ENCODE measurements around the gene HSD17B8.

The HSD17B8 gene

DNA sequence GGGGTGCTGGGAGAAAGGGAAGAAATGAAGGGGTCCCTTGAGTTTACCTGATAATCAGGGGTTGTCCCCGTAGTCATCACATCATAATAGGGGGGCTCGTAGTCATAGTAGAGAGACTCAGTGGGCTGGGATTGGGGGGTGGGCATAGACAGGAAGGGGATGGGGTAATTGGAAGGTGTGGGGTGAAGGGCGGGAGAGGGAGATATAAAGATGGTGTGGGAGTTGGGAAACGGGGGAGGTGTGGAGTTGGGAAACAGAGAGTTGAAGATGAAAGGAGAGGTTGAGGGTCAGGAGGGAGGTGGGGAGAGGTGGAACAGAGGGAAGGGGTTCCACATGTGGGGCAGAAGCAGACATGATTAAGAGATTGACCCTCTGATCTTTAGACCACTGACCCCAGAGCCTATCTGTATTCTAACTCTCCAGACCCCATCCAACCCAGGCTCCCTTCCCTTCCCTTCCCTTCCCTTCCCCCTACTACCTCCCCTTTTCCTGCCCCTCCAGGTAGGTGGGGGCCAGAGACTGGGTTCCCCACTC lies 18.7 kb upstream of the HSD17B8 start:
- Histone ChIP-seq H3K36me3 (ENCODE audit: insufficient read depth, low read length) (no peaks in the 10 kb centered on the region), H3K27ac (no peak overlapping the region), H3K4me3 (no peak overlapping the region), H3K9ac (ENCODE audit: insufficient read length) (no peak overlapping the region), H3K9me3 (ENCODE audit: low read depth, low read length) (no peaks in the 10 kb centered on the region)
- no peak for DNase-seq (ENCODE audit: low read depth, low spot score)
- TF ChIP-seq POLR2AphosphoS5 (IDR thresholded peaks at IDR 0.05; ENCODE audit: borderline replicate concordance, low read depth, low read length) (no peak), FOXP2 (optimal IDR thresholded peaks at IDR 0.05; ENCODE audit: control extremely low read depth, extremely low read length, insufficient read depth) (no peak), EZH2 (IDR thresholded peaks at IDR 0.05) (no peak)

DNA sequence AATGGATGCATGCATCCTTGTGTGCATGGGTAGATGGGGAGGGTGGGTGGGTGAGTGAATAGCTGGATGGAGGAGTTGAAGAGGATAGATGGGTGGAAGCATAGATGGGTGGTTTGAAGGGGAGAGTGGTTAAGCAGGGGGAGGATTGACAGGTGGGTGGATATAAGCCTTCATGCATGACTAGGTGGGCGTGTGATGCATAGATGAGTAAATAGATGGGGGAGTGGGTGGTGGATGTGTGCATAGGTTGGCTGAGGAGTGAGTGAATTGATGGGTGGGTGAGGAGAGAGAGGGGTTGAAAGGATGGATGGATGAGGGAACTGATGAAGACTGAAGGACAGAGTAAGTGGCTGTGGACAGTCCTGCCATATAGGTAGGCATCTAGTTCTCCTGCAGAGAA lies 16.6 kb upstream of the HSD17B8 start:
- TF ChIP-seq POLR2AphosphoS5 (IDR thresholded peaks at IDR 0.05; ENCODE audit: borderline replicate concordance, low read depth, low read length), result no peak
- no peak for TF ChIP-seq EZH2 (IDR thresholded peaks at IDR 0.05)
- TF ChIP-seq FOXP2 (optimal IDR thresholded peaks at IDR 0.05; ENCODE audit: control extremely low read depth, extremely low read length, insufficient read depth), result no peak
- Histone ChIP-seq H3K36me3 (ENCODE audit: insufficient read depth, low read length) (no peaks in the 10 kb centered on the region), H3K4me3 (no peak overlapping the region), H3K27ac (no peak overlapping the region), H3K9me3 (ENCODE audit: low read depth, low read length) (no peaks in the 10 kb centered on the region), H3K9ac (ENCODE audit: insufficient read length) (no peak overlapping the region)
- DNase-seq (ENCODE audit: low read depth, low spot score), result no peak

GRCh38 chr6:33189164-33189563 lies 15.3 kb upstream of the HSD17B8 start:
- H3K9me3 ChIP-seq (ENCODE audit: low read depth, low read length), result no peaks in the 10 kb centered on the region
- no peak for DNase-seq (ENCODE audit: low read depth, low spot score)
- H3K9ac ChIP-seq (ENCODE audit: insufficient read length), result no peak overlapping the region
- TF ChIP-seq FOXP2 (optimal IDR thresholded peaks at IDR 0.05; ENCODE audit: control extremely low read depth, extremely low read length, insufficient read depth) (no peak), POLR2AphosphoS5 (IDR thresholded peaks at IDR 0.05; ENCODE audit: borderline replicate concordance, low read depth, low read length) (no peak), EZH2 (IDR thresholded peaks at IDR 0.05) (no peak)
- no peak overlapping the region for H3K4me3 ChIP-seq
- no peak overlapping the region for H3K27ac ChIP-seq
- peaks cover 3% of the 10 kb centered on the region; the same call in 1 of the 2 replicates for H3K36me3 ChIP-seq (ENCODE audit: insufficient read depth, low read length)

GRCh38 chr6:33189625-33190448 lies 14.6 kb upstream of the HSD17B8 start:
- Histone ChIP-seq H3K27ac (no peak overlapping the region), H3K9ac (ENCODE audit: insufficient read length) (no peak overlapping the region), H3K9me3 (ENCODE audit: low read depth, low read length) (no peaks in the 10 kb centered on the region), H3K36me3 (ENCODE audit: insufficient read depth, low read length) (peaks cover 4% of the 10 kb centered on the region; the same call in 1 of the 2 replicates), H3K4me3 (no peak overlapping the region)
- TF ChIP-seq EZH2 (IDR thresholded peaks at IDR 0.05), result no peak
- TF ChIP-seq POLR2AphosphoS5 (IDR thresholded peaks at IDR 0.05; ENCODE audit: borderline replicate concordance, low read depth, low read length), result no peak
- TF ChIP-seq FOXP2 (optimal IDR thresholded peaks at IDR 0.05; ENCODE audit: control extremely low read depth, extremely low read length, insufficient read depth), result no peak
- no peak for DNase-seq (ENCODE audit: low read depth, low spot score)

GRCh38 chr6:33190504-33191107 lies 13.8 kb upstream of the HSD17B8 start:
- Histone ChIP-seq H3K9ac (ENCODE audit: insufficient read length) (no peak overlapping the region), H3K27ac (no peak overlapping the region), H3K9me3 (ENCODE audit: low read depth, low read length) (no peaks in the 10 kb centered on the region), H3K4me3 (no peak overlapping the region), H3K36me3 (ENCODE audit: insufficient read depth, low read length) (peaks cover 12% of the 10 kb centered on the region; the same call in 1 of the 2 replicates)
- no peak for DNase-seq (ENCODE audit: low read depth, low spot score)
- TF ChIP-seq POLR2AphosphoS5 (IDR thresholded peaks at IDR 0.05; ENCODE audit: borderline replicate concordance, low read depth, low read length) (no peak), EZH2 (IDR thresholded peaks at IDR 0.05) (no peak), FOXP2 (optimal IDR thresholded peaks at IDR 0.05; ENCODE audit: control extremely low read depth, extremely low read length, insufficient read depth) (no peak)

DNA sequence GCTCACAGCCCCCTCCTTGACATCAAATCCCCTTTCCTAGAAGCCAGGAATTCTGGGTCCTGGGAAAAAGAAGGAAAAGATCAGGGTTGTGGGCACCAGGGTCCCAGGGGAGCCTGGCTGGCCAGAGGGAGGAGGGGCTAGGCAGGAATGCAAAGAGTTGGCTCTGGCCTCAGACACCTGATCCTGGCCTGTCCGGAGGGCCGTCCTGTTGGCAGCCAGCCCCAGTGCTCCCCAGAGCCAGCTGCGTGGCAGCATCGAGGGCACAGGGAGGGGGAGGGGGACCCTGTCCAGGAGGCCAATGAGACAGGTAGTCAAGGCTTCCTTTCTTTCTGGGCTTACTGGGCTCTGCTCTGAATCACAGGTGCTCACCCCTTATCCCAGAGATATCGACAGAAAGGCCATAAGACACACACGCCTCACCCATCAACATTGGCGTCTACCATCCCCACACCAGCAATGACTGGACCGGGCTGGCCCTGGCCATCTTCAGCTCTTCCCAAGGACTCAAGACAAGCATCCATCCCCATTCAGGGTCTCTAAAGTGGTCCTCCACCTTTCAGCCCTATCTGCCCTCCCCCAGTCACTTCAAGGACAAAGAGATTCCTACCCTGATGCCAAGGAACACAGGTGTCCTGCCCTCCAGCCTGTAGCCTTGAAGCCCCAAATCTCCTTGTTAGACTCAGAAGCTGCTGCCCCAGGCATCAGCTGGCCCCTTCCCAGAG lies 12.9 kb upstream of the HSD17B8 start:
- Histone ChIP-seq H3K36me3 (ENCODE audit: insufficient read depth, low read length) (peaks cover 21% of the 10 kb centered on the region), H3K27ac (no peak overlapping the region), H3K9me3 (ENCODE audit: low read depth, low read length) (no peaks in the 10 kb centered on the region), H3K9ac (ENCODE audit: insufficient read length) (no peak overlapping the region), H3K4me3 (no peak overlapping the region)
- TF ChIP-seq POLR2AphosphoS5 (IDR thresholded peaks at IDR 0.05; ENCODE audit: borderline replicate concordance, low read depth, low read length) (no peak), FOXP2 (optimal IDR thresholded peaks at IDR 0.05; ENCODE audit: control extremely low read depth, extremely low read length, insufficient read depth) (no peak), EZH2 (IDR thresholded peaks at IDR 0.05) (no peak)
- DNase-seq (ENCODE audit: low read depth, low spot score), result no peak

DNA sequence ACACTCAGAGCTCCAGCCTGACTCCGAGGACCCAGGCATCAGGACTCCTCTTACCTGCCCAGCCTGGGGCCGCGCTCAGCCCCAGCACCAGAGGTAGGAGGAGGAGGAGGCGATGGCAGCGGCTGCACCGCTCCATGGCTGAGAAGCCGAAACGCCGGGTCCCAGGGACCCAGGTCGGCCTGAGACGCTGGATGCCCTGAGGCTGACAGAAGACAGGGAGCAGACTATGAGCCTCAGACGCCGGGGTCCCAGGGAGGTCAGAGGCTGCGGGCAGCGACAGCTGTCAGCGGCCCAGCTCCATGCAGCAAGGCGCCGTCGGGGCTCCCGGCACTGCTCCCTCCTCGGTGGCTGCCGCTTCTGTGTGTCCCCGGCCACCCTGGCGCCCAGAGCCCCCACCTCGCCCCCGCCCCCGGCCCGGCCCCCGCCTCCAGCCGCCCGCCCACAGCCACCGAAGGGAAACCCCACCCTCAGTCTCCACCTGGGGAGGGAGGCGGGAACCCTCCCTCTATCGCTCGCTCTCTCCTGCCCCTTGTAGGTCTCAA lies 12.3 kb upstream of the HSD17B8 start, which contains the start of gene COL11A2:
COL11A2 (minus strand) TSS at position 363 of the 542 bp plus-strand sequence; CDS start at position 136, 227 bp downstream.
- H3K4me3 ChIP-seq, result peak within 1 kb of the TSS; percentile 3; the same call in 1 of the 2 replicates

More for the DNA sequence above, 12.3 kb upstream of the HSD17B8 start, which contains the start of gene COL11A2:
- TF ChIP-seq EZH2 (IDR thresholded peaks at IDR 0.05) (no peak), POLR2AphosphoS5 (IDR thresholded peaks at IDR 0.05; ENCODE audit: borderline replicate concordance, low read depth, low read length) (no peak), FOXP2 (optimal IDR thresholded peaks at IDR 0.05; ENCODE audit: control extremely low read depth, extremely low read length, insufficient read depth) (no peak)
- Histone ChIP-seq H3K9me3 (ENCODE audit: low read depth, low read length) (no peaks in the 10 kb centered on the region), H3K27ac (no peak within 1 kb of the TSS), H3K36me3 (ENCODE audit: insufficient read depth, low read length) (peaks cover 28% of the 10 kb centered on the region), H3K9ac (ENCODE audit: insufficient read length) (peak within 1 kb of the TSS; percentile 37)
- DNase-seq (ENCODE audit: low read depth, low spot score), result no peak

All from SK-N-MC (cell line).